Heart left ventricle (tissue), 13 donors: ENCODE measurements around the gene SLC22A31.
"Not testable (repeated sequence)": the region's sequence is repeated elsewhere in the genome, so short reads cannot be mapped to it uniquely, and the experiment has no call there.

Experiments
- CTCF ChIP-seq, 12 donors: fragments of 200-600 bp; sonication (generic) in 4 of 12; IDR thresholded peaks; one replicate each; pipeline versions ENCODE4 v1.5.0 to v1.8.0; 2018 to 2022; ENCODE audit warnings: antibody characterized with exemption in 12 of 12, mild to moderate bottlenecking in 5 of 12
- POLR2A ChIP-seq, 2 donors: fragments of 450-650 bp; IDR thresholded peaks; one replicate each; pipeline ENCODE4 v1.6.1; 2017; ENCODE audit warnings: antibody characterized with exemption in 2 of 2, mild to moderate bottlenecking in 2 of 2, moderate library complexity in 2 of 2
- donor health status: ischemic (EF 13 %, LVEDD 7.1; RV severe dilation, severe dysfunction).
- donor health status: DM: no; HTN: yes; CAD: no.
- donor health status: DM: no; HTN: no; CAD: no.
- donor health status: ischemic (EF 25% LVEDD 6.9; RV normal size, moderate dysfunction).
- donor health status: ischemic (EF 25% LVEDD 5.7; RV mildly dilated, moderate dysfunction).
- donor health status: ischemic (EF 35%, LVEDD 5.7; RV mildly dilated, moderate dysfunction).
- donor health status: nonischemic (EF 11% LVEDD 7.7; RV severe dilation, severe dysfunction).
- donor health status: DM: yes; HTN: yes; CAD: no.
- donor health status: PGD.
- donor health status: ischemic (EF 29% LVEDD 5.4; RV normal size, mild dysfunction).
- donor health status: nonischemic (EF 23%, LVEDD 6.1; RV moderate dilation, normal function).

DNA sequence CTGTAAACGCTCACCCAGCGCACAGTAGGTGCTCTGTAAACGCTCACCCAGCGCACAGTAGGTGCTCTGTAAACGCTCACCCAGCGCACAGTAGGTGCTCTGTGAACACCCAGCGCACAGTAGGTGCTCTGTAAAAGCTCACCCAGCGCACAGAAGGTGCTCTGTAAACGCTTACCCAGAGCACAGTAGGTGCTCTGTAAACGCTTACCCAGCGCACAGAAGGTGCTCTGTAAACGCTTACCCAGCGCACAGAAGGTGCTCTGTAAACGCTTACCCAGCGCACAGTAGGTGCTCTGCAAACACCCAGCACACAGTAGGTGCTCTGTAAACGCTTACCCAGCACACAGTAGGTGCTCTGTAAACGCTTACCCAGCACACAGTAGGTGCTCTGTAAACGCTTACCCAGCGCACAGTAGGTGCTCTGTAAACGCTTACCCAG lies 13.7 kb downstream of the SLC22A31 start:
- TF ChIP-seq CTCF, POLR2A (IDR thresholded peaks at IDR 0.05): not testable (repeated sequence)
